ENCODE data around the gene COQ2.
"Not testable (repeated sequence)": the region's sequence is repeated elsewhere in the genome, so short reads cannot be mapped to it uniquely, and the experiment has no call there.

COQ2 gene

GRCh38 chr4:83284193-83285054 lies at the start of gene COQ2:
TSS of gene COQ2 (minus strand) at chr4:83284798. CDS start at chr4:83284764, 34 bp downstream.
- DNase-seq (ENCODE audit: low read depth), result peak; percentile 88

GRCh38 chr4:83331956-83332355 lies 47.4 kb upstream of the COQ2 start:
- DNase-seq (ENCODE audit: low read depth), result no peak

- no peak for DNase-seq (ENCODE audit: low read depth)
Measured at GRCh38 chr4:83329521-83330110, 45.0 kb upstream of the COQ2 start.

GRCh38 chr4:83328521-83329187 lies 44.1 kb upstream of the COQ2 start:
- DNase-seq (ENCODE audit: low read depth), result no peak

- no peak for DNase-seq (ENCODE audit: low read depth)
Measured at GRCh38 chr4:83326546-83326945, 41.9 kb upstream of the COQ2 start.

GRCh38 chr4:83325306-83325705 lies 40.7 kb upstream of the COQ2 start:
- DNase-seq (ENCODE audit: low read depth), result not testable (repeated sequence)

- no peak for DNase-seq (ENCODE audit: low read depth)
Measured at GRCh38 chr4:83323136-83323535, 38.5 kb upstream of the COQ2 start.

GRCh38 chr4:83320548-83320947 lies 36.0 kb upstream of the COQ2 start:
- no peak for DNase-seq (ENCODE audit: low read depth)

- no peak for DNase-seq (ENCODE audit: low read depth)
Measured at GRCh38 chr4:83318666-83319065, 34.1 kb upstream of the COQ2 start.

- no peak for DNase-seq (ENCODE audit: low read depth)
Measured at GRCh38 chr4:83317671-83318070, 33.1 kb upstream of the COQ2 start.

- no peak for DNase-seq (ENCODE audit: low read depth)
Measured at GRCh38 chr4:83316459-83317165, 32.0 kb upstream of the COQ2 start.

GRCh38 chr4:83315341-83315870 lies 30.8 kb upstream of the COQ2 start:
- DNase-seq (ENCODE audit: low read depth), result no peak

- DNase-seq (ENCODE audit: low read depth), result no peak
Measured at GRCh38 chr4:83308672-83309071, 24.1 kb upstream of the COQ2 start.

- no peak for DNase-seq (ENCODE audit: low read depth)
Measured at GRCh38 chr4:83307920-83308319, 23.3 kb upstream of the COQ2 start.

- DNase-seq (ENCODE audit: low read depth), result no peak
Measured at GRCh38 chr4:83305187-83305586, 20.6 kb upstream of the COQ2 start.

GRCh38 chr4:83297548-83298260 lies 13.1 kb upstream of the COQ2 start:
- no peak for DNase-seq (ENCODE audit: low read depth)

- no peak for DNase-seq (ENCODE audit: low read depth)
Measured at GRCh38 chr4:83293305-83294046, 8.9 kb upstream of the COQ2 start.

- DNase-seq (ENCODE audit: low read depth), result not testable (repeated sequence)
Measured at GRCh38 chr4:83290059-83290774, 5.6 kb upstream of the COQ2 start.

- DNase-seq (ENCODE audit: low read depth), result not testable (repeated sequence)
Measured at GRCh38 chr4:83288381-83288780, 3.8 kb upstream of the COQ2 start.

- no peak for DNase-seq (ENCODE audit: low read depth)
Measured at GRCh38 chr4:83285055-83285407, 433 bp upstream of the COQ2 start.
